ENCODE results near the gene IL17RC. TPM values are rescaled to one million over a fixed set of nuclear protein-coding genes. Genes with fewer than 3 reads are reported as not detected.
A peak's percentile ranks its signal among the peaks of the same experiment; 100 is the strongest.

The IL17RC gene
- polyA plus RNA-seq, 1 experiment = 17.3 TPM

- no peak for TF ChIP-seq CTCF (IDR thresholded peaks at IDR 0.05; ENCODE audit: low read depth, low read length)
- peak overlapping the region; percentile 91 for H3K27ac ChIP-seq (ENCODE audit: low read depth, low read length)
- H3K4me3 ChIP-seq (ENCODE audit: low read depth, low read length) = no peak overlapping the region
- no peak for DNase-seq (ENCODE audit: low read depth, low spot score)
- POLR2A ChIA-PET = interaction anchor here (1.0 kb wide), 1 partner anchor 11 kb away, joined by 3 read pairs; no protein-coding TSS in a partner anchor
- H3K9me3 ChIP-seq (ENCODE audit: control insufficient read depth, insufficient read depth, low read length) = no peaks in the 10 kb centered on the region
- H3K27me3 ChIP-seq (ENCODE audit: control insufficient read depth, insufficient read depth, low read length) = no peaks in the 10 kb centered on the region
- CTCF ChIA-PET = interaction anchor here (0.8 kb wide), 1 partner anchor 121 kb away, joined by 3 read pairs; no protein-coding TSS in a partner anchor
Observed at GRCh38 chr3:9970020-9970652, 53.2 kb downstream of the IL17RC start.

GRCh38 chr3:9976721-9977709, 60.1 kb downstream of the IL17RC start:
- ChIA-PET CTCF (interaction anchor here (0.6 to 2.8 kb wide), 4 partner anchors 11 to 96 kb away, joined by 4 to 11 read pairs (median 4); partner anchors contain the start of gene CRELD1), POLR2A (interaction anchor here (0.5 to 1.4 kb wide), 6 partner anchors 10 to 106 kb away, joined by 3 to 9 read pairs (median 4); partner anchors contain the start of gene EMC3)
- Histone ChIP-seq H3K4me3 (ENCODE audit: low read depth, low read length) (no peak overlapping the region), H3K27ac (ENCODE audit: low read depth, low read length) (peak overlapping the region; percentile 54), H3K9me3 (ENCODE audit: control insufficient read depth, insufficient read depth, low read length) (no peaks in the 10 kb centered on the region), H3K27me3 (ENCODE audit: control insufficient read depth, insufficient read depth, low read length) (no peaks in the 10 kb centered on the region)
- peak; percentile 87 for DNase-seq (ENCODE audit: low read depth, low spot score)
- TF ChIP-seq CTCF (IDR thresholded peaks at IDR 0.05; ENCODE audit: low read depth, low read length) = no peak

- no peak for TF ChIP-seq CTCF (IDR thresholded peaks at IDR 0.05; ENCODE audit: low read depth, low read length)
- no peak overlapping the region for H3K27ac ChIP-seq (ENCODE audit: low read depth, low read length)
- DNase-seq (ENCODE audit: low read depth, low spot score) = no peak
- ChIA-PET CTCF (interaction anchor here (2.8 kb wide), 1 partner anchor 32 kb away, joined by 11 read pairs; no protein-coding TSS in a partner anchor), POLR2A (no interaction called here)
- H3K4me3 ChIP-seq (ENCODE audit: low read depth, low read length) = no peak overlapping the region
- H3K27me3 ChIP-seq (ENCODE audit: control insufficient read depth, insufficient read depth, low read length) = no peaks in the 10 kb centered on the region
- no peaks in the 10 kb centered on the region for H3K9me3 ChIP-seq (ENCODE audit: control insufficient read depth, insufficient read depth, low read length)
Observed at GRCh38 chr3:9978710-9979305, 61.9 kb downstream of the IL17RC start.

GRCh38 chr3:9980251-9980650, 63.4 kb downstream of the IL17RC start:
- DNase-seq (ENCODE audit: low read depth, low spot score) = no peak
- Histone ChIP-seq H3K27me3 (ENCODE audit: control insufficient read depth, insufficient read depth, low read length) (no peaks in the 10 kb centered on the region), H3K27ac (ENCODE audit: low read depth, low read length) (no peak overlapping the region), H3K4me3 (ENCODE audit: low read depth, low read length) (no peak overlapping the region), H3K9me3 (ENCODE audit: control insufficient read depth, insufficient read depth, low read length) (no peaks in the 10 kb centered on the region)
- no peak for TF ChIP-seq CTCF (IDR thresholded peaks at IDR 0.05; ENCODE audit: low read depth, low read length)
- CTCF ChIA-PET = interaction anchor here (0.7 kb wide), 1 partner anchor 262 kb away, joined by 4 read pairs; no protein-coding TSS in a partner anchor
- POLR2A ChIA-PET = interaction anchor here (0.9 kb wide), 1 partner anchor 221 kb away, joined by 4 read pairs; no protein-coding TSS in a partner anchor

Small RNAs within 50 kb of the gene (small RNA-seq; reads per million reads assigned to genes)
- not detected for gene RNU6-882P (ENCODE audit: insufficient read length, low read depth)

Other genes starting within 250 kb of the IL17RC start
- gene CPNE9, start 213.3 kb upstream of the IL17RC start, polyA plus RNA-seq (2011; rRNA removed) = not detected in 2 replicates
- gene BRPF1, start 185.4 kb upstream of the IL17RC start, polyA plus RNA-seq (2011; rRNA removed) = 5.7 and 8.3 TPM in 2 replicates
- gene OGG1, start 167.1 kb upstream of the IL17RC start, polyA plus RNA-seq (2011; rRNA removed) = 23.5 and 26.5 TPM in 2 replicates
- gene CAMK1, start 147.2 kb upstream of the IL17RC start, polyA plus RNA-seq (2011; rRNA removed) = 26.8 and 28.7 TPM in 2 replicates
- gene TADA3, start 124.6 kb upstream of the IL17RC start, polyA plus RNA-seq (2011; rRNA removed) = 61.8 and 83.7 TPM in 2 replicates
- 199 and 200 TPM in 2 replicates for gene ARPC4, start 124.0 kb upstream of the IL17RC start, polyA plus RNA-seq (2011; rRNA removed)
- gene TTLL3, start 106.8 kb upstream of the IL17RC start, polyA plus RNA-seq (2011; rRNA removed) = 17.8 and 22.4 TPM in 2 replicates
- 29.0 and 34.2 TPM in 2 replicates for gene RPUSD3, start 73.1 kb upstream of the IL17RC start, polyA plus RNA-seq (2011; rRNA removed)
- not detected in 2 replicates for gene CIDEC, start 36.8 kb upstream of the IL17RC start, polyA plus RNA-seq (2011; rRNA removed)
- gene JAGN1, start 26.5 kb upstream of the IL17RC start, polyA plus RNA-seq (2011; rRNA removed) = 44.4 and 47.9 TPM in 2 replicates
- gene IL17RE, start 14.2 kb upstream of the IL17RC start, polyA plus RNA-seq (2011; rRNA removed) = 2.0 and 2.1 TPM in 2 replicates
- 29.5 TPM in 2 replicates for gene CRELD1, start 16.7 kb downstream of the IL17RC start, polyA plus RNA-seq (2011; rRNA removed)
- gene PRRT3, start 35.3 kb downstream of the IL17RC start, polyA plus RNA-seq (2011; rRNA removed) = 3.4 and 4.2 TPM in 2 replicates
- gene EMC3, start 69.7 kb downstream of the IL17RC start, polyA plus RNA-seq (2011; rRNA removed) = 159 and 161 TPM in 2 replicates
- gene FANCD2, start 109.3 kb downstream of the IL17RC start, polyA plus RNA-seq (2011; rRNA removed) = 3.6 and 5.4 TPM in 2 replicates
- gene FANCD2OS, start 191.2 kb downstream of the IL17RC start, polyA plus RNA-seq (2011; rRNA removed) = not detected in 2 replicates
- 198 and 202 TPM in 2 replicates for gene BRK1, start 198.6 kb downstream of the IL17RC start, polyA plus RNA-seq (2011; rRNA removed)
- gene VHL, start 224.7 kb downstream of the IL17RC start, polyA plus RNA-seq (2011; rRNA removed) = 12.7 and 13.7 TPM in 2 replicates
- gene IRAK2, start 247.8 kb downstream of the IL17RC start, polyA plus RNA-seq (2011; rRNA removed) = 7.6 and 8.9 TPM in 2 replicates

All from AG04450 (cell line).